IMR-90 (cell line): ENCODE measurements around the gene ZDHHC7. TPM values are rescaled to one million over a fixed set of nuclear protein-coding genes. Genes with fewer than 3 reads are reported as not detected.
A peak's percentile ranks its signal among the peaks of the same experiment; 100 is the strongest.

Experiments used
- ATAC-seq: fragments of 200-7000 bp; cut with Tn5 transposase; 2 replicates; pipeline ENCODE4 v1.9.1; 2020; ENCODE audit warnings: low read depth, mild to moderate bottlenecking, moderate library complexity
- BruUV-seq: library from RNA; stranded (reverse); fragments of 400-500 nt; replicated peaks from 2 replicates; lab custom pipeline; 2021; lab: Mats Ljungman, UMichigan
- CTCF ChIA-PET: fragments of 300-600 bp; formaldehyde crosslinking; extraction: SDS; loops from one replicate; lab custom pipeline; 2021; ENCODE audit warnings: antibody characterized with exemption; lab: Yijun Ruan, JAX
- POLR2A ChIA-PET: fragments of 300-600 bp; sonication (Branson Sonifier 250); formaldehyde crosslinking; loops from one replicate; lab custom pipeline; 2022; ENCODE audit warnings: antibody characterized with exemption; ENCODE audit not compliant: unreplicated experiment; lab: Charles Lee
- DNase-seq: peaks from one replicate; pipeline ENCODE4 v3.0.0; 2013
- H2AFZ ChIP-seq: replicated peaks from 2 replicates; pipeline ENCODE3; 2013; ENCODE audit warnings: low read length, mild to moderate bottlenecking; ENCODE audit not compliant: poor library complexity
- H2AK5ac ChIP-seq: 2 replicates; pipeline ENCODE4 v1.6.1; 2013; ENCODE audit warnings: low read depth, low read length, inconsistent platforms
- H2AK9ac ChIP-seq: replicated peaks from 2 replicates; pipeline ENCODE3; 2013; ENCODE audit warnings: mild to moderate bottlenecking, low read depth, low read length, moderate library complexity; ENCODE audit not compliant: poor library complexity
- H2BK120ac ChIP-seq: 2 replicates; pipeline ENCODE4 v1.6.1; 2013; ENCODE audit warnings: low read depth, low read length, inconsistent platforms
- H2BK15ac ChIP-seq: 3 replicates; pipeline ENCODE4 v1.6.1; 2013; ENCODE audit warnings: low read depth, low read length, inconsistent platforms
- H2BK20ac ChIP-seq: 2 replicates; pipeline ENCODE4 v1.6.1; 2013; ENCODE audit warnings: low read depth, mild to moderate bottlenecking, inconsistent platforms, low read length, moderate library complexity
- H2BK5ac ChIP-seq: 2 replicates; pipeline ENCODE4 v1.6.1; 2013; ENCODE audit warnings: mild to moderate bottlenecking, low read depth, low read length, inconsistent platforms; ENCODE audit not compliant: poor library complexity, severe bottlenecking
- H3K14ac ChIP-seq: replicated peaks from 2 replicates; pipeline ENCODE4 v1.6.1; 2013; ENCODE audit warnings: low read depth, low read length, inconsistent platforms
- H3K18ac ChIP-seq: 2 replicates; pipeline ENCODE4 v1.6.1; 2013; ENCODE audit warnings: low read depth, low read length, control low read depth
- H3K23ac ChIP-seq: 2 replicates; pipeline ENCODE4 v1.6.1; 2013; ENCODE audit warnings: low read depth, low read length, inconsistent platforms
- H3K27ac ChIP-seq: 2 replicates; pipeline ENCODE4 v1.5.1; 2013; ENCODE audit warnings: mild to moderate bottlenecking, control low read depth, low read length; ENCODE audit not compliant: insufficient read depth
- H3K27me3 ChIP-seq: 2 replicates; pipeline ENCODE4 v1.6.1; 2013; ENCODE audit warnings: low read length; ENCODE audit not compliant: control insufficient read depth, insufficient read depth
- H3K36me3 ChIP-seq: 2 replicates; pipeline ENCODE4 v1.6.1; 2013; ENCODE audit warnings: low read length, mixed read lengths; ENCODE audit not compliant: control insufficient read depth, insufficient read depth
- H3K4ac ChIP-seq: 2 replicates; pipeline ENCODE4 v1.6.1; 2013; ENCODE audit warnings: low read depth, low read length, inconsistent platforms
- H3K4me1 ChIP-seq: 2 replicates; pipeline ENCODE4 v1.6.1; 2013; ENCODE audit warnings: low read length, mixed read lengths; ENCODE audit not compliant: control insufficient read depth, insufficient read depth
- H3K4me2 ChIP-seq: 2 replicates; pipeline ENCODE4 v1.6.1; 2013; ENCODE audit warnings: low read depth, mild to moderate bottlenecking, control low read depth, low read length, moderate library complexity
- H3K4me3 ChIP-seq: 2 replicates; pipeline ENCODE4 v1.5.1; 2013; ENCODE audit warnings: low read depth, mild to moderate bottlenecking, control low read depth, low read length, moderate library complexity; ENCODE audit not compliant: insufficient read depth
- H3K56ac ChIP-seq: 2 replicates; pipeline ENCODE4 v1.6.1; 2013; ENCODE audit warnings: low read length, inconsistent platforms; ENCODE audit not compliant: insufficient read depth; ENCODE audit errors: extremely low read depth
- H3K79me1 ChIP-seq, 2 experiments: 2 replicates each; pipeline ENCODE4 v1.6.1; 2013; ENCODE audit warnings: low read length in 2 of 2, inconsistent platforms in 1 of 2, low read depth in 1 of 2
- H3K9ac ChIP-seq: 2 replicates; pipeline ENCODE4 v1.6.1; 2013; ENCODE audit warnings: low read depth, low read length, control low read depth
- H3K9me1 ChIP-seq: 2 replicates; pipeline ENCODE4 v1.6.1; 2013; ENCODE audit warnings: low read length, inconsistent platforms; ENCODE audit not compliant: insufficient read depth
- H3K9me3 ChIP-seq: 2 replicates; pipeline ENCODE4 v1.6.1; 2013; ENCODE audit warnings: low read length; ENCODE audit not compliant: control insufficient read depth, insufficient read depth
- H4K20me1 ChIP-seq: 2 replicates; pipeline ENCODE4 v1.6.1; 2013; ENCODE audit warnings: low read length, inconsistent platforms; ENCODE audit not compliant: insufficient read depth
- H4K5ac ChIP-seq: 2 replicates; pipeline ENCODE4 v1.6.1; 2013; ENCODE audit warnings: mild to moderate bottlenecking, low read depth, low read length, control low read depth
- H4K8ac ChIP-seq, 2 experiments: 2 replicates each; pipeline ENCODE4 v1.6.1; 2013; ENCODE audit warnings: low read depth in 2 of 2, low read length in 2 of 2, control low read depth in 1 of 2, inconsistent platforms in 1 of 2
- H4K91ac ChIP-seq: 2 replicates; pipeline ENCODE4 v1.6.1; 2013; ENCODE audit warnings: low read depth, low read length, inconsistent platforms; ENCODE audit not compliant: insufficient read depth
- CEBPB ChIP-seq: IDR thresholded peaks from 2 replicates; pipeline ENCODE4 v1.6.1; 2012; ENCODE audit warnings: low read depth, low read length, improper control_type of control experiment
- CHD1 ChIP-seq: IDR thresholded peaks from 2 replicates; pipeline ENCODE4 v1.6.1; 2012; ENCODE audit warnings: low read depth, low read length, improper control_type of control experiment
- FOS ChIP-seq: fragments of 150-350 bp; IDR thresholded peaks from 2 replicates; pipeline ENCODE4 v1.6.1; 2016; ENCODE audit warnings: low read depth, low read length
- MAFK ChIP-seq: IDR thresholded peaks from 2 replicates; pipeline ENCODE4 v1.6.1; 2012; ENCODE audit warnings: low read depth, low read length, improper control_type of control experiment
- MXI1 ChIP-seq: IDR thresholded peaks from 2 replicates; pipeline ENCODE4 v1.6.1; 2012; ENCODE audit warnings: low read depth, mild to moderate bottlenecking, low read length, moderate library complexity, borderline replicate concordance
- POLR2A ChIP-seq: IDR thresholded peaks from 2 replicates; pipeline ENCODE4 v1.6.1; 2012; ENCODE audit warnings: mild to moderate bottlenecking, low read depth, low read length
- RAD21 ChIP-seq: IDR thresholded peaks from 2 replicates; pipeline ENCODE4 v1.6.1; 2012; ENCODE audit warnings: low read length, improper control_type of control experiment
- RFX5 ChIP-seq: IDR thresholded peaks from 2 replicates; pipeline ENCODE4 v1.8.0; 2012; ENCODE audit warnings: low read depth, mild to moderate bottlenecking, low read length, moderate library complexity
- SMC3 ChIP-seq: fragments of 150-350 bp; IDR thresholded peaks from 2 replicates; pipeline ENCODE4 v1.6.1; 2016; ENCODE audit warnings: low read depth, mild to moderate bottlenecking, antibody characterized with exemption, low read length, moderate library complexity
- WGBS, 2 experiments: methylation state at CpG; one replicate each; pipeline versions ENCODE4 v1.1.5 to v1.1.7; 2013; ENCODE audit warnings: missing lambda C conversion rate in 2 of 2; ENCODE audit not compliant: insufficient read length in 1 of 2; ENCODE audit errors: extremely low coverage in 2 of 2; 5-methylcytosine and 5-hydroxymethylcytosine counted together
- dilution Hi-C: fragments of 300-500 bp; cut with HindIII; formaldehyde crosslinking; loops from one replicate; pipeline ENCODE4 v1.14.3; 2018; ENCODE audit warnings: low sequenced_read_pairs; ENCODE audit not compliant: unreplicated experiment
- in situ Hi-C: fragments of 300-500 bp; cut with MboI; formaldehyde crosslinking; loops from 3 replicates; pipeline ENCODE4 v1.14.3; 2019; ENCODE audit warnings: low sequenced_read_pairs, inconsistent platforms, mixed read lengths
- intact Hi-C: fragments of 100-400 bp; cut with micrococcal nuclease; formaldehyde crosslinking; loops from 2 replicates; pipeline ENCODE4 v1.10.0; 2022
- polyA plus RNA-seq, 3 experiments: library from polyadenylated mRNA; depleted of rRNA; stranded (reverse); fragments of >200 nt; gene quantifications; 2 replicates each; pipeline ENCODE4 v1.2.3, GENCODE V29; 2012; ENCODE audit warnings: low replicate concordance in 1 of 3
- total RNA-seq: library from RNA; depleted of rRNA; stranded (reverse); fragments of >200 nt; gene quantifications from 2 replicates; pipeline ENCODE4 v1.2.3, GENCODE V29; 2012

Gene ZDHHC7
- total and polyA plus RNA-seq, 2 of the 4 experiments (the other 2 are of a cell fraction), result 80.1 to 97.1 TPM

- TF ChIP-seq CHD1 (no peak), MXI1 (no peak)
Observed at GRCh38 chr16:84989749-84990620, 21.4 kb downstream of the ZDHHC7 start (continued).

- H4K5ac ChIP-seq, result no peak overlapping the region
- H3K4me2 ChIP-seq, result no peak overlapping the region
- no peaks in the 10 kb centered on the region for H3K9me3 ChIP-seq
- 0 out of 2 replicates have a peak overlapping the region, but pooled peaks have one; percentile 31 for H3K23ac ChIP-seq
- H3K4me3 ChIP-seq, result no peak overlapping the region
- peaks cover 34% of the 10 kb centered on the region for H3K4me1 ChIP-seq
- no peak overlapping the region for H3K9ac ChIP-seq
- BruUV-seq, result no TSS peak
- no peaks in the 10 kb centered on the region for H3K27me3 ChIP-seq
- 93% methylated on average over 7 of the region's 16 CpGs; no CpG with 5 or more reads in 1 of the 2 experiments for WGBS, 2 experiments
- H3K79me1 ChIP-seq, result peaks cover 46 to 86% of the 10 kb centered on the region in 2 experiments
- H4K91ac ChIP-seq, result no peak overlapping the region; the same call in 1 of the 2 replicates
- no peak overlapping the region; the same call in 2 of the 3 replicates for H2BK15ac ChIP-seq
- H3K14ac ChIP-seq, result 0 out of 2 replicates have a peak overlapping the region, but pooled peaks have one; percentile 23
- no peaks in the 10 kb centered on the region for H4K20me1 ChIP-seq
- CTCF ChIA-PET, result no interaction called here
- H3K18ac ChIP-seq, result no peak overlapping the region
- POLR2A ChIA-PET, result no interaction called here
- intact Hi-C loops, result no loop called here
- no peak overlapping the region for H2AFZ ChIP-seq
- no peak overlapping the region for H2AK9ac ChIP-seq
- H3K4ac ChIP-seq, result peak overlapping the region; percentile 50
- H2BK5ac ChIP-seq, result no peak overlapping the region
- H2BK20ac ChIP-seq, result peak overlapping the region; percentile 21; the same call in 1 of the 2 replicates
- DNase-seq (no peak), ATAC-seq (no peak)
- H2BK120ac ChIP-seq, result no peak overlapping the region
- H3K36me3 ChIP-seq, result peaks cover 53% of the 10 kb centered on the region
- peak overlapping the region in 1 of 2 experiments; percentile 6; a peak in 1 of 4 replicates for H4K8ac ChIP-seq
- peak overlapping the region; percentile 48; the same call in 1 of the 2 replicates for H2AK5ac ChIP-seq
- no peak overlapping the region for H3K56ac ChIP-seq
- dilution Hi-C loops, result no loop called here
- peaks cover 32% of the 10 kb centered on the region for H3K9me1 ChIP-seq
- in situ Hi-C loops, result no loop called here
- no peak overlapping the region; the same call in 1 of the 2 replicates for H3K27ac ChIP-seq
- TF ChIP-seq FOS (no peak), RAD21 (no peak), CEBPB (no peak), RFX5 (no peak), POLR2A (no peak), SMC3 (no peak), MAFK (no peak)
Observed at GRCh38 chr16:84988328-84989080, 22.8 kb downstream of the ZDHHC7 start.
